Stimulated activated CD8-positive, alpha-beta memory T cell treated with anti-CD3 and anti-CD28 coated beads, Interleukin-2, amount 100 ng/mL, for 1 hour (primary cell): Measurements from ENCODE around the gene WDR45B.

ENCODE experiments used
- DNase-seq, 2 donors: peaks; one replicate each; pipeline ENCODE4 v3.0.0-alpha.2; 2020; ENCODE audit warnings: low read depth in 2 of 2

WDR45B gene

GRCh38 chr17:82677353-82677925 is 29.2 kb upstream of the WDR45B start:
- no peak for DNase-seq

DNA sequence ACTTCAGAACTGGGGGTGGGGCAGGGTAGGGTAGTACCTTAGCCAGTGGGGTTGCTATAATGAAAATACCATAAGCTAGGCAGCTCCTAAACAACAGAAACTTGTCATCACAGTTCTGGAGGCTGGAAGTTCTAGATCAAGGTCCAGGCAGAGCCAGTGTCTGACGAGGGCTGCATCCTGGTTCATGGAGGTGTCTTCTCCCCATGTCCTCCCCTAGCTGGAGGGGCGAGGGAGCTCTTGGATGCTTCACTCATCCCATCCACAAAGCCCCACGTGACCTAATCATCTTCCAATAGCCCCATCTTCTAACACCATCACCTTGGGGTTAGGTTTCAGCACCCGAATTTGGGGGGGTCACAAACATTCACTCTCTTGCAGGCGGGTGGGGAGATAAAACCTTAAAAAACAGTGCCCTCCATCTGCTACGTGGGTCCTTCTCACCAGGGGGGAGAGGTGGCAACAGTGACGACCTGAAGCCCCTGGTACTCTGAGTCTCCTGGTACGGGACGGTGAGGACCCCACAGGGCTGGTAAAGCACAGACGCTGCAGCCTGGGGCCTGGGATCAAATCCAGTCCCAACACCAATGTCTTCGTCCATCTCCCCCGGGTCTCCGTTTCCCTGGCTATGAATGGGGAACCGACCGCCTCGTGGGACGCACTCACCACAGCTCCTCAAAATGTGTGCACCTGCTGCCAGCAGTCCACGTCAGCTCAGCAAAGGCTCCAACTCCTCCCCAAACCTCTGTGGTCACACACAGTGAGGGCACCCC is 27.4 kb upstream of the WDR45B start:
- no peak for DNase-seq

DNA sequence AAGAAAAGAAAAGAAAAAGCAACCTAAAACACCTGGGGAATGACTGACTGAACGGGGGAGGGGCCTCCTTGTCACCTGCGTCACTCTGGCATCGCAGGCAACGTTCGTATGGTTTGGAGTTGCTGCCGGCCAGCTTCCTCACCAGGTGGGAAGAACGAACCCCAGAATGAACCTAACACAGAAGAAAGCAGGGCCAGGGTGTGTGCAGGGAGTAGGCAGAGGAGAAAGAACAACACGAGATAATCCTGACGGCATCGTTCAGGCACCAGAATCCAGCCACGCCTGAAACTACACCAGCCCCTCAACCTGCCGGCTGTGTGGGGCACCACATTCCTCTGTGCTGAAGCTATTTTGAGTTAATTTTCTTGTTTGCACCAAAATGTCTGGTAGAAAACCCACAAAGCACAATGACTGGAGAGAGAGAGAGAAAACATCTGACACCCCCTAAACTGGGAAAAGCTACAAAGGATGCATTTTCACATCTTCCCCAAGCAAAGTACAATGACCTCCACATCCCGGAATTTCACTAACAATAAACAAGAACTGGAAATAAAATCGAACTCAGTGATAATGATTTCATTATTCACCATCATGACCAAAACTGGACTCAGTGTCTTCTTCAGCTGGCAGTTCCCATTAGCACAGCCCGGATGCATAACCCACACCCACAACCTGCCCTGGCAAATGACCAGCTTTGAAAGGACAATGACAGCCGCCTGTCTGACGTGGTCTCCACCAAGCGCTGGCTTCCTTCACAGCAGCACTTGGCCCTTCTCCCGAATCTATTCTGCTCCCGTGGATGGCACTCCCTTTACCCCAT is 26.6 kb upstream of the WDR45B start:
- DNase-seq: no peak

DNA sequence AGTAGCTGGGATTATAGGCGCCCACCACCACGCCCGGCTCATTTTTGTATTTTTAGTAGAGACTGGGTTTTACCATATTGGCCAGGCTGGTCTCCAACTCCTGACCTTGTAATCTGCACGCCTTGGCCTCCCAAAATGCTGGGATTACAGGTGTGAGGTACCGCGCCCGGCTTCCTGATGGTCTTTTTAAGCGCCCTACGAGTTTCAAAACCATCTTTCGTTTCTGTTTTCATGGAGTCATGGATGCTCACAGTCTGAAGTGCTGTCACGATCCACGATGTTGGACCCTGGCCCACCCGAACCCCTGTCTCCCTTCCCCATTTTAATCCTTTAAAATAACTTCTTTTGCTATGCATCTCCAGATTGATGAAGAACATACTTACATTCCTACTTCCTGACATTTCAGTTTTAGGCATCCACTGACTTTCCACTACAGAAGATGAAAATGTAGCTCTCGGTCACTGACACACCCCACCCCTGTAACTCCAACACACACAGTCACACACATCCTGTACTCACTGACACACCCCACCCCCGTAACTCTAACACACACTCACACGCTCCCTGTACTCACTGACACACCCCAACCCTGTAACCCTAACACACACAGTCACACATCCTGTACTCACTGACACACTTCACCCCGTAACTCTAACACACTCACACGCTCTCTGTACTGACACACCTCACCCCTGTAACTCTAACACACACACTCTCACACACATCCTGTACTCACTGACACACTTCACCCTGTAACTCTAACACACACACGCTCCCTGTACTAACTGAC is 22.6 kb upstream of the WDR45B start:
- no peak for DNase-seq

GRCh38 chr17:82668631-82669099 is 20.4 kb upstream of the WDR45B start:
- no peak for DNase-seq

DNA sequence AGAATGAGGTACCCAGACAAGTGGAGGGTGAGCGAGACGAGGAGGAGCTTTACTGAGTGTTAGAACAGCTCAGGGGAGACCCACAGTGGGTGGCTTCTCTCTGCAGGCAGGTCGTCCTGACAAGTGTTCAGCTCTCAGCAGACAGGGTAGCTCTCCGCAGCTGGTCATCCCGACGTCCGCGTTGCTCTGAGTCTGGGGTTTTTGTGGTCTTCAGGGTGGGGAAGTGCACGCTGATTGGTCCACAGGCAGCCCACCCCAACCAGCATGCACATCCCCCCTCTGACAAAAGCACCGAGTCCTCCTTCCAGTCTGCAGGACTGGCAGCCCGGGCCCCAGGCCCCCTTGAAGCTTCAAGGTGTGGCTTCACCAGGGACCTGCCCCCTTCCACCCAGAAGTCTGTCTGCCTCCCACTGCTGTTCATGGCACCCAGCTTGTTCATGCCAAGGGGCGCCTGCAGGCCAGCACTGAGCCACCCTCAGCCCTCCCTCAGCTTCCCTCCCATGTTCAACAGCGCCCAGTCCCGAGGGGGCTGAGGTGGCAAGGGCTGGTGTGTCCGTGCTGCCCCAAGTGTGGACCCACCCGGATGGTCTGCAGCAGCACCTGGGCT is 19.9 kb upstream of the WDR45B start:
- DNase-seq: no peak

- no peak for DNase-seq
Observed at GRCh38 chr17:82667668-82668000, 19.4 kb upstream of the WDR45B start.

DNA sequence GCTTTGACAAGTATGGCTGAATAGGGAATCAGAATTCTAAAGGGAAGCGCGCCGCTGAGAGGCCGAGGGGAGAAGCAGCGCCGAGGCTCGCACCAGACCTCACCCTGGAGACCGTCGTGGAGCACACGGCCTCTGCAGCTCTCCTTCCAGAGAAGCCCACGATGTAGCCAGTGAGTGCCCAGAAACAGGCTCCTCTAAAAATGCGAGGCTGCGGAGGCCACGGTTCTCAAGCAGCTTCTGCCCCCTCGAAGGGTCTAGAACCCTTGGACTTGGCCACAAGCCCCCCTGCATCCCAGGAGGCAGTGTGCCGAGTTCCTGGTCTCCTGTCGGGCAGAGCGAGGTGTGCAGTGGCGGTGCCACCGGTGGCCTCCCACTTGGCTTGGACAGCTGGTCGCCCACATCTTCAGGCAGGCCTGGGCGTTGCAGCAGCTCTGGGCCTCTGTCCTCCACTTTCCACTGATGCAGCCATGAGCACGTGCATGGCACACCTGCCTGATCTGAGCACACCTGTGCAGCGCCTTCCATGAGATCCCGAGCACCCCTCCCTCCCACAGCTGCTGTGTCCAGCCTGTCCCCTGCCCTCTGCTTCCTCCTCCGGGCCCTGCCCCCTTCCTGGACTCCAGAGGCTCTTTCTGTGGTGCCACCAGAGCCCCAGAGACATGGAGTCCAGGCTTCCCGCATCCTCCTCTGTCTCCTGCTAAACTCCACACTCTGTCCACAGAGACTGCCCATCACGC is 18.9 kb upstream of the WDR45B start:
- no peak for DNase-seq

DNA sequence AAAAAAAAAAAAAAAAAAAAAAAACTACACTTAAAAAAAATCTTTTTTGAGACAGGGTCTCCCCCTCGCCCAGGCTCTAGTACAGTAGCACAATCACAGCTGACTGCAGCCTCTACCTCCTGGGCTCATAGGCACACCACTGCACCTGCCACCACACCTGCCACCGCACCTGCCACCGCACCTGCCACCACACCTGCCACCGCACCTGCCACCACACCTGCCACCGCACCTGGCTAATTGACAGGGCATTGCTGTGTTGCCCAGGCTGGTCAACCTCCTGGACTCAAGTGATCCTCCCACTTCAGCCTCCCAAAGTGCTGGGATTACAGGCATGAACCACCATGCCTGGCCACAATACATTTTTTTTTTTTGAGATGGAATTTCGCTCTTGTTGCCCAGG is 17.6 kb upstream of the WDR45B start:
- DNase-seq: no peak

GRCh38 chr17:82665217-82665616 is 17.0 kb upstream of the WDR45B start:
- DNase-seq: no peak

DNA sequence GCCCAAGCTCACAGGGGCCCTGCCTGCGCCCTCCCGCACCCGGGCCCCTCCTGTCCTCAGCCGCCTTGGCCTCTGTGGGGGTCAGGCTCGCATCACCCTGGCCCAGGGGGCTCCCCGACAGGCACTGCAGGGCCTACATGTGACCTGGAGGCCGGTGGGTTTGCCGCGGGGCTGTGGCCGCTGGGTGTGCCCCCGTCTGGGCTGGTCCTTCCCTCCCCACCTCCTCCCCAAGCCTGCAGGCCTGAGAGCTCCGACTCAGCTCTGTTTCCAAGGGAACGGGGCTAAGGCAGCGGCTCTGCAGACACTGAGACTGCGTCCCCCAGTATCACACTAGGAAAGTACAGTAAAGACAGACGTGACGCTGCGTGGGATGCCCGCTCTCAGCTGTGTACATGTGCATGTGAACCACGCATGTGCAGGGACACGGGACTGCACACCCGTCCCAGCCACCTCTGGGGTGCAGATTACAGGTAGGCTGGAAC is 16.5 kb upstream of the WDR45B start:
- no peak for DNase-seq

DNA sequence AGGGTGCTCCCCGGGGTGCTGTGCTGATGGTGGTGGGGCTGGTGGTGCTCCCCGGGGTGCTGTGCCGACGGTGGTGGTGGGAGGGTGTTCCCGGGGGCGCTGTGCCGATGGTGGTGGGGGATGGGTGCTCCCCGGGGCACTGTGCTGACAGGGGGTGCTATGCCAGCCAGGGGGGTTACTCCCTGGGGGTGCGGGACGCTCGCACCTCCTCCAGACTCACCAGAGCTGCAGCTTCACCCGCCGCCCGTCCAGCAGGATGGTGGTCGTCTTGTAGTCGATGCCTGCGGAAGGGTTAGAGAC is 16.0 kb upstream of the WDR45B start:
- DNase-seq: no peak

GRCh38 chr17:82663381-82664275 is 15.4 kb upstream of the WDR45B start:
- no peak for DNase-seq

DNA sequence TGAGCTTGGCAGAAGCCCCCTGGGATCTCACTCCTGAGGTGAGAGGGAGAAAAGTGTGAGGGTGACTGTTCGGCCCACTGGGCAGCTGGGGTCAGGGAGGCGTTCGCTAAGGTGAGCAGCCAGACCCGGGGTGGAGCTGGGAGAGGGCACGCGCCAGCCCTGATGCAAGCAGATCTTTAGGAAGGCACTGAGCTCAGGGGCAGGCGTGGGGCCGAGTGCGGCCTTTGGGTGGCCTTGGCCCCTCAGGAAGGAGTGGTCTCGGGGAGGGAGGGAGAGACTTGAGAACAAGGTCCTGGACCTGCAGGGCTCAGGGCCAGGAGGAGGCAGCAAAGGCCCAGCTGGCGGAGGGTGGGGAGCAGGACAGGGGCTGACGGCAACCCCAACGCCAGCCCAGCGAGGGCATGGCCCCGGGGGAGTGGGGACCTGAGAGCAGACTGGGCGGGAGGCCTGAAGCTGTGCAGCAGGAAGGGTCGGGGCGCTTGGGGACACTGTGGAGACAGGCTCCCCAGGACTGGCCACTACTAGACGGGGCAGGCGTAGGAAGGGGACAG is 14.5 kb upstream of the WDR45B start:
- DNase-seq: no peak

- DNase-seq: no peak
Observed at GRCh38 chr17:82661717-82662683, 13.8 kb upstream of the WDR45B start.

GRCh38 chr17:82659886-82660285 is 11.6 kb upstream of the WDR45B start:
- no peak for DNase-seq

DNA sequence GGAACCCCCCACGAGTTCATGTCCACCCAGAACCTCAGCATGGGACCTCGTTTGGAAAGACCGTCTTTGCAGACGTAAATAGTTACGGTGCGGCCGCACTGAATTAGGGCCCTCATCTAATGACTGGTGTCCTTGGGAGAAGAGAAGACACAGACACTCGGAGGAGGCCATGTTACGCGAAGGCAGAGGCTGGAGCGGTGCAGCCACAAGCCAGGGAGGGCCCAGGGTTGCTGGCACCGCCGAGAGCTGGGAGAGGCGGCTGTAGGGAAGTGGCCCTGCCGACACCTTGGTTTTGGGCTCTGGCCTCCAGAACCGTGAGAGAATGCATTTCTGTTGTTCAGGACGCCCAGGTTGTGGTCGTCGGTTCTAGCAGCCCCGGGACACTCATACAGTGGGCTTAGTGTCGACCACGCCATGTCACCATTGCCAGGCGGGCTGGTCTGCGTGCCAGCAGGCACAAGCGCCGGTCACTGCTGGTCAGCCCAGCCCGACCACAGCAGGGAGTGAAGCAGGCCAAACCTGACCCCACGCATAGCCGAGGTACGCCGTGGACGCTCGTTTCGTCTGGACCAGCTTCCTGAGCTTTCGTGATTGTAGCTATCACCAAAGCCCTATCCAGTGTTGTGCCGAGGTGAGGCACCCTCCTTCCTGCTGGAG is 10.7 kb upstream of the WDR45B start:
- DNase-seq: no peak

GRCh38 chr17:82658331-82658730 is 10.1 kb upstream of the WDR45B start:
- no peak for DNase-seq
